GM13976 (cell line): ENCODE results near the gene NUAK2.
"Not testable (repeated sequence)": the region's sequence is repeated elsewhere in the genome, so short reads cannot be mapped to it uniquely, and the experiment has no call there.

Experiments used
- DNase-seq: peaks from one replicate; pipeline ENCODE4 v3.0.0; 2012; ENCODE audit warnings: low spot score
- CTCF ChIP-seq: IDR thresholded peaks from 2 replicates; pipeline ENCODE4 v1.5.1; 2012; ENCODE audit warnings: borderline replicate concordance, mild to moderate bottlenecking; ENCODE audit not compliant: insufficient read depth; ENCODE audit errors: extremely low read depth, missing control alignments, control extremely low read depth
- in situ Hi-C: fragments of 300-500 bp; cut with MboI; formaldehyde crosslinking; loops from one replicate; pipeline ENCODE4 v1.12.0; 2022; ENCODE audit warnings: low sequenced_read_pairs, mixed read lengths, inconsistent platforms; ENCODE audit not compliant: unreplicated experiment

Gene NUAK2

GRCh38 chr1:205304046-205304694 lies 17.4 kb downstream of the NUAK2 start:
- no peak for DNase-seq
- no peak for TF ChIP-seq CTCF
- in situ Hi-C loops, result no loop called here

- in situ Hi-C loops, result no loop called here
- no peak for DNase-seq
- no peak for TF ChIP-seq CTCF
These were observed 18.2 kb downstream of the NUAK2 start for GRCh38 chr1:205303247-205303888.

GRCh38 chr1:205301842-205302588 lies 19.5 kb downstream of the NUAK2 start:
- in situ Hi-C loops, result no loop called here

GRCh38 chr1:205301205-205301821 lies 20.2 kb downstream of the NUAK2 start:
- no peak for DNase-seq
- in situ Hi-C loops, result no loop called here
- TF ChIP-seq CTCF, result no peak

More at GRCh38 chr1:205301842-205302588, 19.5 kb downstream of the NUAK2 start:
- TF ChIP-seq CTCF, result no peak
- DNase-seq, result no peak

- no peak for DNase-seq
- no peak for TF ChIP-seq CTCF
- in situ Hi-C loops, result no loop called here
These were observed 21.4 kb downstream of the NUAK2 start for GRCh38 chr1:205300149-205300548.

GRCh38 chr1:205298191-205298994 lies 23.2 kb downstream of the NUAK2 start:
- in situ Hi-C loops, result no loop called here
- DNase-seq, result no peak

GRCh38 chr1:205297546-205298177 lies 23.9 kb downstream of the NUAK2 start:
- DNase-seq, in situ Hi-C loops: not testable (repeated sequence)

More at GRCh38 chr1:205298191-205298994, 23.2 kb downstream of the NUAK2 start:
- no peak for TF ChIP-seq CTCF
